HUDEP-2 (cell line): ENCODE data around the gene KCNMB4.
"Not testable (repeated sequence)": the region's sequence is repeated elsewhere in the genome, so short reads cannot be mapped to it uniquely, and the experiment has no call there.

Experiments
- DNase-seq, 76 experiments: peaks; one replicate each; lab custom pipeline; 2025; ENCODE audit not compliant: unreplicated experiment in 76 of 76; lab: John Stamatoyannopoulos, UW

KCNMB4 gene

GRCh38 chr12:70367258-70368141, 1.4 kb downstream of the KCNMB4 start:
- no peak for DNase-seq

- no peak for DNase-seq
Measured at GRCh38 chr12:70372881-70373280, 6.8 kb downstream of the KCNMB4 start.

- DNase-seq = no peak
Measured at GRCh38 chr12:70379846-70380245, 13.8 kb downstream of the KCNMB4 start.

GRCh38 chr12:70383484-70383883, 17.4 kb downstream of the KCNMB4 start:
- no peak for DNase-seq

- no peak for DNase-seq
Measured at GRCh38 chr12:70383886-70384285, 17.8 kb downstream of the KCNMB4 start.

GRCh38 chr12:70386771-70387170, 20.7 kb downstream of the KCNMB4 start:
- DNase-seq = no peak

GRCh38 chr12:70389678-70390077, 23.6 kb downstream of the KCNMB4 start:
- DNase-seq = no peak

GRCh38 chr12:70392631-70393030, 26.5 kb downstream of the KCNMB4 start:
- DNase-seq = not testable (repeated sequence)

- DNase-seq = no peak
Measured at GRCh38 chr12:70393787-70394499, 27.9 kb downstream of the KCNMB4 start.

- no peak for DNase-seq
Measured at GRCh38 chr12:70398002-70398401, 31.9 kb downstream of the KCNMB4 start.

- DNase-seq = no peak
Measured at GRCh38 chr12:70398862-70399261, 32.8 kb downstream of the KCNMB4 start.

- no peak for DNase-seq
Measured at GRCh38 chr12:70399311-70399710, 33.2 kb downstream of the KCNMB4 start.

- DNase-seq = no peak
Measured at GRCh38 chr12:70400124-70400523, 34.0 kb downstream of the KCNMB4 start.

- DNase-seq = peak in 1 of 76 experiments; percentile 11
Measured at GRCh38 chr12:70402597-70402996, 36.5 kb downstream of the KCNMB4 start.

GRCh38 chr12:70403826-70404225, 37.7 kb downstream of the KCNMB4 start:
- no peak for DNase-seq

- peak in 1 of 76 experiments; percentile 1 for DNase-seq
Measured at GRCh38 chr12:70408004-70408790, 42.1 kb downstream of the KCNMB4 start.

- DNase-seq = no peak
Measured at GRCh38 chr12:70415987-70416386, 49.9 kb downstream of the KCNMB4 start.

GRCh38 chr12:70417121-70417520, 51.0 kb downstream of the KCNMB4 start:
- DNase-seq = no peak

- no peak for DNase-seq
Measured at GRCh38 chr12:70418101-70418500, 52.0 kb downstream of the KCNMB4 start.

- no peak for DNase-seq
Measured at GRCh38 chr12:70422631-70423030, 56.5 kb downstream of the KCNMB4 start.

GRCh38 chr12:70426620-70427019, 60.5 kb downstream of the KCNMB4 start:
- no peak for DNase-seq
